TTC549 (cell line): ENCODE data around the gene TTC12.

Experiments used
- FAIRE-seq: peaks from 2 replicates; lab custom pipeline; 2012; peaks lifted over from hg19 to GRCh38; lab: Jason Lieb, UNC

TTC12 gene

GRCh38 chr11:113331441-113331840 is 17.1 kb downstream of the TTC12 start:
- FAIRE-seq, result no peak

DNA sequence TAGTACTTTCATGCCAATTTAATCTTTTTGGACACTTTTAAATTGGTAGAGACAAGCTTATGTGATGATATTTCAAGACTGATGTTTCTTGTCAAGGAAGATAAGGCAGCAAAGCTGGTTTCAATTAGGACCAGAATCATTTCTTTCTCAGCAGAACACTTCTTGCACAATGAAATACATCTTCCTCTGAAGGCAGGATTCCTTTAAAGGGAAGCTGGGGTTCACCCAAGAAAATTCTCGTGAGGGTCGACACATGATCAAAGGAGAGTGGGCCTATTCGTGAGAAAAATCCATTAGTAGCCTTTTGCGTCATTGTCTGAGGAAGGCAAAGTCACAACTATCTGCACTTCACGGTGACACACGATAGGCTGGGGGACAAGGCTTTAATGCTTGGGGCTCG is 17.6 kb downstream of the TTC12 start:
- no peak for FAIRE-seq

- FAIRE-seq, result no peak
Observed at GRCh38 chr11:113332638-113333329, 18.4 kb downstream of the TTC12 start.

DNA sequence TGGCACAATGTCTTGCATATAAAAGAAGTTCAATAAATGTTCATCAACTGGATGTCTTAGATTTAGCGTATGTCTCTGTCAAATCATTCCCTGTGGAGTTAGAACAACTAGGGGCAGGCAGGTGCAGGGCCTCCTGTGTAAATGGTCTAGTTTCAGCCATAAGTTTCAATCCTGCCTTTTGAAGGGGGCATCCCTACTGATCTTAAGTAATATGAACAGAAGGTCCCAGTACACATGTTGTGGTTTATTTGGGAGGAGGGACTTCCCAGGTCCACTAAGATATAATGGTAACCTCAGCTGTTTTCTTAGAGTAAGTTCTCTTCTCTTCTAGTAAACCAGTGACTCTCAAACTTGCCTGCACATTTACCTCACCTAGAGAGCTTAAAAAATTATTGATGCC is 19.8 kb downstream of the TTC12 start:
- FAIRE-seq, result no peak

DNA sequence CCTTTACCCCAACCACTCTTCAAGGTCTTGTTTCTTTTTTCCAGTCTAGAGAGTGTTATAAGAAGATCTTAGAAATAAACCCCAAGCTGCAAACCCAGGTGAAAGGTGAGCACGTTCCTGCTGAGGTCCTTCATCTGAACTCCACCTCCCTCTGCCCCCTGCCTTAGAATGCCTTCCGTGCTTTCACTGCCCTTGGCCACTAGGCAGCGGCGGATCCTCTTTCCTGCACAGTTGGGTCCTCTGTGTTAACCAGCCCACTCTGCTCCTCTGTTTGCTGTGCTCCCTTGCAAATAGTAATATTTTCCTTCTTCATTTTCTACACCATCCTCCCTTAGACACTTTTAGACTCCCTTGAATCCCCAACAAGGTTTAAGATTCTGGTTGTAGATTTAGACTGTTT is 24.3 kb downstream of the TTC12 start:
- FAIRE-seq, result no peak

GRCh38 chr11:113339929-113340589 is 25.7 kb downstream of the TTC12 start:
- no peak for FAIRE-seq

DNA sequence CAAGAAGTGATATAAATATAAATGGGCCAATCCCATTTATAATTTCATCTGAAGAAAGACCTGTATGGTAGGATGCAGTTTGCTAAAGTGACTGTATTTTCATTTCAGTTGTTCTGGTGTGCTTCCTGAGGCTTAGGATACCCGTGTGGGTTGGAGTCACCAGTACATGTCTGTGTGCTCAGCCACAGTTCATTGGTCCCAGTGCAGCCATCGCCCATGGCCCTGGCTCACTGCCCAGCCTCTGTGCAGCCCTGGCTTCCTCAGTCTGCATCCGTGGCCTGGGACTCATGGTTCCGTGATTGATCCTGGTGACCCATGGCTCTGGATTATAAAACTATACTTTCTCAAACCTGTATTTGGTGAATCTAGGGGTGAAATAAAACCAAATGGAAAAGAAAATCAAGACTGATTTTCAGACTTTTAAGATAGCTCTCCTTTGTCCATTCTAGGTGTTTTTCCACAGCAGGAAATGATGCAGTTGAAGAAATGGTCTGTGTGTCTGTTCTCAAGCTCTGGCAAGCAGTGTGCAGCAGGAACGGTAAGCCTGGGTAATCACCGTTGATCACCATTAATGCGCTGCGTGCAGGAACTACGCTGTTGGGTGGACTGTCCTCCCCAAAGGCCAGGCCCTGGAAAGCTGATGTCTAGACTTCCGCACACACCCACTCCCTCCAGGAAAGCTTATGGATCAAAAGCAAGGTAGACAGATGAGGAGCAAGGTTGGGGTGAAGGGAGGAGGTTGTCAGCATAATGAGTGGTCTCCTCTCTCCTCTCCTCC is 27.2 kb downstream of the TTC12 start:
- FAIRE-seq, result no peak

GRCh38 chr11:113345978-113346377 is 31.6 kb downstream of the TTC12 start:
- no peak for FAIRE-seq

DNA sequence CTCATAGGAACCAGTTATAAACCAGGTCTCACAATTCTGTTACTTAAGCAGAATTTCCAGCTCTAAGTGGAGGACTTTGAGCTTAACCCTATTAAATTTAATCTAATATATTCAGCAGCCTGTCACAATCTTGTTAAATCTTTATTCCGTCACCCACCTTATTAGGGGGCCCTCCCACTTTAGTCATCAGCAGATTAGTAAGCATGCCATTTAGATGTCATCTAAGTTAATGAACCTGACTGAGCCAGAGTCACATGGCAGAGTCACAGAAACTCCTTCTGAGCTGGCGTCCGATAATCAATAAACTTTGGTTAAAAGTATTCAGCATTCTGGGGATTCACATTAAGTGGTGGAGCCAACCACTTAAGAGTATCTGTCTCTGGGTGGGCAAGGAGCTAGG is 35.1 kb downstream of the TTC12 start:
- no peak for FAIRE-seq

GRCh38 chr11:113350336-113351067 is 36.1 kb downstream of the TTC12 start:
- FAIRE-seq, result no peak

GRCh38 chr11:113351068-113351450 is 36.7 kb downstream of the TTC12 start:
- FAIRE-seq, result no peak

- FAIRE-seq, result no peak
Observed at GRCh38 chr11:113351480-113351879, 37.1 kb downstream of the TTC12 start.

DNA sequence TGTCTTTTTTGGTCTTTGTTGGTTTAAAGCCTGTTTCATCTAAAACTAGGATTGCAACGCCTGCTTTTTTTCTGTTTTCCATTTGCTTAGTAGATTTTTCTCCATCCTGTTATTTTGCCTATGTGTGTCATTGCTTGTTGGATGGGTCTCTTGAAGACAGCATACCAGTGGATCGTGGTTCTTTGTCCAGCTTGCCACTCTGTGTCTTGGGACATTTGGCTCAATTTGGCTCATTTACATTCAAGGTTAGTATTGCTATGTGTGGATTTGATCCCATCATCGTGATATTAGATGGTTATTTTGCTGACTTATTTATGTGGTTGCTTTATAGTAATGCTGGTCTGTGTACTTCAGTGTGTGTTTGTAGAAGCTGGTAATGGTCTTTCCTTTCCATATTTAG is 41.8 kb downstream of the TTC12 start:
- no peak for FAIRE-seq

GRCh38 chr11:113363406-113363805 is 49.0 kb downstream of the TTC12 start:
- FAIRE-seq, result no peak

DNA sequence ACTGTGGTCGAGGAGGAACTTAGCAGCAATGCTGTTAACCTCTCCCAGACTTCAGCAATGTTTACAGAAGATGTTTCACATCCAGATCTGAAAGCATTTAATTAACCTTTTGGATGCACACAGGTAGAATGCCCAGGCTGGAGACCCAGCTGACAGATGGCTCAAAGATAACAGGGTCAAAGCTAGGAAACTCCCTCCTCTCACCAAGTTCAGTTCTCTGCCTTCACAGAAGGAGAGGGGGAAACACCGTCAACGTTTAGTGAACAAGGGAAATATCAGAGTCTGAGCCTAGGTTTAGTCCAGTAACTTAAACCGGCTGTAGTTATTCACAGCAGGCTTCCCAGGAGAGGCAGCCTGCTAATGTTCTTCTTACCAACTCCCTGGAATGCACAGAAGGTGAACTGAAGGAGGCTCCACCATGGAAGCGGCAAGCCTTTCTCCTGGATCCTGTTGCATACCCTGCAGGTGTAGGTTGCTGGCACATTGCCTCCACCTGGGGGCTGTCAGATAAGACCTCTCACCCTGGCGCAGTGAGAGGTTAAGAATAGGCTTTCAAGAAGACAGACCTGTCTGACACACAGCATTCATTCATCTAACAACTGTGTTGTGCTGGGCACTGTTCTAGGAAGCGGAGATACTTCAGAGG is 49.7 kb downstream of the TTC12 start:
- FAIRE-seq, result no peak

DNA sequence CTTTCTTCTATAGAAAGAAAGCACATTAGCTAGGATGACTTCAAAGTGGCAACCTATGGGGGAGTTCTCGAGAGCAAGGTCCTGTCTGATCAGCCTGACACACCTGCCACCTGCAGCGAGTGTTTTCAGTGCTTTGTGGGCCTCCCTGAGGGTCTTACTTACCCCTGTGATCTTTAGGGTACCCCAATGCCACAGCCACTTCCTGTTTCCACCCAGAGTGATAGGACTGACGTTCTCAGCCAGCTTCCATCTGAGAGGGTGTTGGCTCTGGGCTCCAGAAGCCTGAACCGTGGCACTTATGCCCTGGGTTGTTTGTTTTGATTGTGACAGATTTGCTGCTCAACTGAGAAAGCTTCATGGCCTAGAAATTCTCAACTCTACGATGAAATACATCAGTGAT is 51.5 kb downstream of the TTC12 start:
- FAIRE-seq, result no peak

- no peak for FAIRE-seq
Observed at GRCh38 chr11:113369411-113369810, 55.0 kb downstream of the TTC12 start.

GRCh38 chr11:113370634-113371033 is 56.3 kb downstream of the TTC12 start:
- no peak for FAIRE-seq

- FAIRE-seq, result no peak
Observed at GRCh38 chr11:113372309-113372708, 57.9 kb downstream of the TTC12 start.

GRCh38 chr11:113373306-113373705 is 58.9 kb downstream of the TTC12 start:
- no peak for FAIRE-seq

- no peak for FAIRE-seq
Observed at GRCh38 chr11:113373981-113374560, 59.7 kb downstream of the TTC12 start.

DNA sequence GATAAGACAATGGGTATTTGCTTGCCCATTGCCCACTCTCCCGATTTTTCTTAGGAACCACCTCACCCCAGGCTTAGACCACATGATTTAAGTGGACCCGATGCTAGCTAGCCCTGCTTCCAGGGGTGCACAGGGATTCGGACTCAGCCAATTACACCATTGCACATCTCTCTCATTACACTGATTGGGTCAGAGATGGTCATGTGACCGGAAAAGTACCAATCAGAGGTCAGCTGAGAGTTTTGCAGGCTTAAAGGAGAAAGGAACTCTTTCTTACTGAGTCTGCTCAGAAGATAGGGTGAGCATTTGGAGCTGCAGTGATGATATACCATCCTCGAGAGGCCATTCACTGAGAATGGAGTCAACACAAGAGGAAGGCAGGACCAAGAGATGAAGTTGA is 61.0 kb downstream of the TTC12 start:
- no peak for FAIRE-seq
